H9 (cell line): ENCODE data around the gene YWHAH. TPM values are rescaled to one million over a fixed set of nuclear protein-coding genes. Genes with fewer than 3 reads are reported as not detected.

ENCODE experiments used
- DNase-seq: peaks from one replicate; pipeline ENCODE4 v3.0.0-alpha.2; 2017
- H2AFZ ChIP-seq: one replicate; pipeline ENCODE4 v1.6.1; 2013; ENCODE audit warnings: mild to moderate bottlenecking, low read length, control low read depth, moderate library complexity
- H2AK5ac ChIP-seq: 2 replicates; pipeline ENCODE4 v1.6.1; 2013; ENCODE audit warnings: low read length, control low read depth, mixed read lengths; ENCODE audit not compliant: insufficient read length
- H2BK120ac ChIP-seq: one replicate; pipeline ENCODE4 v1.6.1; 2013; ENCODE audit warnings: low read depth, mild to moderate bottlenecking, low read length, control low read depth, inconsistent platforms; ENCODE audit not compliant: poor library complexity, severe bottlenecking
- H2BK12ac ChIP-seq: 2 replicates; pipeline ENCODE4 v1.6.1; 2013; ENCODE audit warnings: low read length, control low read depth, mixed read lengths, low read depth; ENCODE audit not compliant: insufficient read length
- H2BK15ac ChIP-seq: 2 replicates; pipeline ENCODE4 v1.6.1; 2013; ENCODE audit warnings: low read depth, low read length, control low read depth
- H2BK20ac ChIP-seq: one replicate; pipeline ENCODE4 v1.6.1; 2013; ENCODE audit warnings: low read depth, mild to moderate bottlenecking, low read length, control low read depth, inconsistent platforms; ENCODE audit not compliant: poor library complexity, severe bottlenecking
- H2BK5ac ChIP-seq: 2 replicates; pipeline ENCODE4 v1.6.1; 2013; ENCODE audit warnings: low read length, control low read depth, mixed read lengths; ENCODE audit not compliant: insufficient read length
- H3K14ac ChIP-seq: 2 replicates; pipeline ENCODE4 v1.6.1; 2013; ENCODE audit warnings: low read length, control low read depth; ENCODE audit not compliant: insufficient read depth
- H3K18ac ChIP-seq: 2 replicates; pipeline ENCODE4 v1.6.1; 2013; ENCODE audit warnings: low read depth, mild to moderate bottlenecking, mixed read lengths, low read length, control low read depth; ENCODE audit not compliant: insufficient read length
- H3K23ac ChIP-seq: 2 replicates; pipeline ENCODE4 v1.6.1; 2013; ENCODE audit warnings: low read length, control low read depth, mixed read lengths, low read depth; ENCODE audit not compliant: insufficient read length
- H3K23me2 ChIP-seq: 2 replicates; pipeline ENCODE4 v1.6.1; 2013; ENCODE audit warnings: low read depth, mild to moderate bottlenecking, mixed read lengths, low read length, control low read depth; ENCODE audit not compliant: insufficient read length, poor library complexity, severe bottlenecking
- H3K27ac ChIP-seq: 2 replicates; pipeline ENCODE4 v1.5.1; 2013; ENCODE audit warnings: low read length, control low read depth, mixed read lengths, low read depth; ENCODE audit not compliant: insufficient read length
- H3K27me3 ChIP-seq: 2 replicates; pipeline ENCODE4 v1.6.1; 2013; ENCODE audit warnings: low read length, control low read depth, inconsistent platforms; ENCODE audit not compliant: insufficient read depth
- H3K4ac ChIP-seq: 2 replicates; pipeline ENCODE4 v1.6.1; 2013; ENCODE audit warnings: low read depth, mild to moderate bottlenecking, control low read depth, inconsistent platforms, low read length, moderate library complexity
- H3K4me1 ChIP-seq: 2 replicates; pipeline ENCODE4 v1.6.1; 2013; ENCODE audit warnings: low read length, control low read depth, inconsistent platforms; ENCODE audit not compliant: insufficient read depth
- H3K4me2 ChIP-seq: 2 replicates; pipeline ENCODE4 v1.6.1; 2013; ENCODE audit warnings: low read length, control low read depth, mixed read lengths; ENCODE audit not compliant: insufficient read length, insufficient read depth
- H3K56ac ChIP-seq: 2 replicates; pipeline ENCODE4 v1.6.1; 2013; ENCODE audit warnings: low read depth, mild to moderate bottlenecking, mixed read lengths, low read length, control low read depth; ENCODE audit not compliant: insufficient read length
- H3K79me1 ChIP-seq: 2 replicates; pipeline ENCODE4 v1.6.1; 2013; ENCODE audit warnings: low read depth, mild to moderate bottlenecking, moderate library complexity, low read length, control low read depth, inconsistent platforms; ENCODE audit not compliant: insufficient read depth, poor library complexity, severe bottlenecking
- H3K79me2 ChIP-seq: 2 replicates; pipeline ENCODE4 v1.6.1; 2013; ENCODE audit warnings: low read length, control low read depth, inconsistent platforms; ENCODE audit not compliant: insufficient read depth
- H3K9ac ChIP-seq: 2 replicates; pipeline ENCODE4 v1.6.1; 2013; ENCODE audit warnings: low read length, control low read depth, mixed read lengths; ENCODE audit not compliant: insufficient read length; ENCODE audit errors: extremely low read depth
- H3K9me3 ChIP-seq: one replicate; pipeline ENCODE4 v1.6.1; 2013; ENCODE audit warnings: low read depth, low read length, inconsistent platforms; ENCODE audit not compliant: control insufficient read depth
- H3T11ph ChIP-seq: one replicate; pipeline ENCODE4 v1.6.1; 2013; ENCODE audit warnings: mild to moderate bottlenecking, low read length, control low read depth, inconsistent platforms
- H4K20me1 ChIP-seq: one replicate; pipeline ENCODE4 v1.6.1; 2013; ENCODE audit not compliant: control insufficient read depth, insufficient read length, insufficient read depth
- H4K5ac ChIP-seq: 2 replicates; pipeline ENCODE4 v1.6.1; 2013; ENCODE audit warnings: low read depth, mild to moderate bottlenecking, mixed read lengths, low read length, control low read depth; ENCODE audit not compliant: insufficient read length
- H4K8ac ChIP-seq: replicated peaks from 2 replicates; pipeline ENCODE4 v1.6.1; 2013; ENCODE audit warnings: low read length, control low read depth, mixed read lengths, low read depth; ENCODE audit not compliant: insufficient read length
- H4K91ac ChIP-seq: 2 replicates; pipeline ENCODE4 v1.6.1; 2013; ENCODE audit warnings: low read depth, mild to moderate bottlenecking, moderate library complexity, mixed read lengths, low read length, control low read depth; ENCODE audit not compliant: insufficient read length
- H3K27ac Mint-ChIP-seq, 3 experiments: 2 replicates in 2 of 3; 3 replicates in 1 of 3; pipeline ENCODE4 v1.8.0; 2020 to 2021; ENCODE audit warnings: mixed read lengths in 3 of 3, mild to moderate bottlenecking in 1 of 3, moderate library complexity in 1 of 3
- H3K27me3 Mint-ChIP-seq: 2 replicates; pipeline ENCODE4 v1.8.0; 2021; ENCODE audit warnings: low read depth, mild to moderate bottlenecking, moderate library complexity, mixed read lengths
- H3K36me3 Mint-ChIP-seq, 3 experiments: 2 replicates in 2 of 3; 3 replicates in 1 of 3; pipeline ENCODE4 v1.8.0; 2020 to 2021; ENCODE audit warnings: low read depth in 3 of 3, mixed read lengths in 3 of 3; ENCODE audit not compliant: insufficient read depth in 1 of 3
- H3K4me1 Mint-ChIP-seq, 2 experiments: 2 replicates each; pipeline ENCODE4 v1.8.0; 2020; ENCODE audit warnings: mixed read lengths in 2 of 2
- H3K4me3 Mint-ChIP-seq, 2 experiments: 2 replicates in 1 of 2; 3 replicates in 1 of 2; pipeline ENCODE4 v1.8.0; 2020 to 2021; ENCODE audit warnings: mild to moderate bottlenecking in 2 of 2, mixed read lengths in 2 of 2, moderate library complexity in 1 of 2
- H3K9me3 Mint-ChIP-seq, 2 experiments: 2 replicates in 1 of 2; 3 replicates in 1 of 2; pipeline ENCODE4 v1.8.0; 2020; ENCODE audit warnings: mild to moderate bottlenecking in 2 of 2, mixed read lengths in 2 of 2, moderate library complexity in 1 of 2
- WGBS: extraction: QIAGEN DNeasy Blood & Tissue Kit; methylation state at CpG from one replicate; pipeline ENCODE4 v1.1.7; 2013; ENCODE audit warnings: missing lambda C conversion rate, low lambda C conversion rate, mixed read lengths; ENCODE audit not compliant: insufficient read length; ENCODE audit errors: extremely low coverage; 5-methylcytosine and 5-hydroxymethylcytosine counted together
- total RNA-seq: library from RNA; stranded (reverse); gene quantifications from 2 replicates; pipeline ENCODE4 v1.2.1, GENCODE V29; 2021
- TF ChIP-seq, protein P1 (sequence below): fragments of 200-600 bp; sonication (generic); conservative IDR thresholded peaks from 3 replicates; pipeline ENCODE4 v1.8.0; 2021; ENCODE audit warnings: antibody characterized with exemption, mild to moderate bottlenecking

Gene YWHAH
- total RNA-seq, 1 experiment from 2014 or later: 250 TPM

GRCh38 chr22:31921106-31921505, 23.2 kb upstream of the YWHAH start:
- H2BK120ac ChIP-seq: no peak overlapping the region
- H3K79me2 ChIP-seq: no peaks in the 10 kb centered on the region
- no peak overlapping the region for H2BK20ac ChIP-seq
- no peaks in the 10 kb centered on the region; a peak in 1 of 7 replicates for H3K36me3 Mint-ChIP-seq
- no peak overlapping the region for H4K5ac ChIP-seq
- no CpG with 5 or more reads among the region's 3 CpGs for WGBS
- H3K56ac ChIP-seq: no peak overlapping the region
- H3K4me1 ChIP-seq: no peaks in the 10 kb centered on the region
- no peaks in the 10 kb centered on the region for H3K23me2 ChIP-seq
- no peak overlapping the region for H3K14ac ChIP-seq
- H2BK5ac ChIP-seq: no peak overlapping the region
- no peak overlapping the region for H4K91ac ChIP-seq
- H3K27me3 Mint-ChIP-seq: peaks cover 5% of the 10 kb centered on the region
- no peak overlapping the region for H3K4me2 ChIP-seq
- no peaks in the 10 kb centered on the region for H3K9me3 ChIP-seq
- H3K4ac ChIP-seq: no peak overlapping the region
- H3K23ac ChIP-seq: no peak overlapping the region
- H4K8ac ChIP-seq: no peak overlapping the region
- no peak overlapping the region for H3K4me3 Mint-ChIP-seq
- no peaks in the 10 kb centered on the region for H4K20me1 ChIP-seq
- H2BK12ac ChIP-seq: no peak overlapping the region
- H3K9me3 Mint-ChIP-seq: no peaks in the 10 kb centered on the region
- no peak overlapping the region for H2AFZ ChIP-seq
- TF ChIP-seq, protein P1, sequence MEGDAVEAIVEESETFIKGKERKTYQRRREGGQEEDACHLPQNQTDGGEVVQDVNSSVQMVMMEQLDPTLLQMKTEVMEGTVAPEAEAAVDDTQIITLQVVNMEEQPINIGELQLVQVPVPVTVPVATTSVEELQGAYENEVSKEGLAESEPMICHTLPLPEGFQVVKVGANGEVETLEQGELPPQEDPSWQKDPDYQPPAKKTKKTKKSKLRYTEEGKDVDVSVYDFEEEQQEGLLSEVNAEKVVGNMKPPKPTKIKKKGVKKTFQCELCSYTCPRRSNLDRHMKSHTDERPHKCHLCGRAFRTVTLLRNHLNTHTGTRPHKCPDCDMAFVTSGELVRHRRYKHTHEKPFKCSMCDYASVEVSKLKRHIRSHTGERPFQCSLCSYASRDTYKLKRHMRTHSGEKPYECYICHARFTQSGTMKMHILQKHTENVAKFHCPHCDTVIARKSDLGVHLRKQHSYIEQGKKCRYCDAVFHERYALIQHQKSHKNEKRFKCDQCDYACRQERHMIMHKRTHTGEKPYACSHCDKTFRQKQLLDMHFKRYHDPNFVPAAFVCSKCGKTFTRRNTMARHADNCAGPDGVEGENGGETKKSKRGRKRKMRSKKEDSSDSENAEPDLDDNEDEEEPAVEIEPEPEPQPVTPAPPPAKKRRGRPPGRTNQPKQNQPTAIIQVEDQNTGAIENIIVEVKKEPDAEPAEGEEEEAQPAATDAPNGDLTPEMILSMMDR: no peak
- no peak overlapping the region for H2BK15ac ChIP-seq
- H3K79me1 ChIP-seq: no peaks in the 10 kb centered on the region
- H3T11ph ChIP-seq: no peak overlapping the region
- no peak overlapping the region for H3K27ac ChIP-seq
- H3K27ac Mint-ChIP-seq: no peak overlapping the region
- H3K18ac ChIP-seq: no peak overlapping the region
- no peak overlapping the region for H2AK5ac ChIP-seq
- no peaks in the 10 kb centered on the region for H3K27me3 ChIP-seq
- no peak overlapping the region for H3K9ac ChIP-seq
- DNase-seq: no peak
- peaks cover 2 to 4% of the 10 kb centered on the region in 2 experiments; a peak in 1 of 4 replicates for H3K4me1 Mint-ChIP-seq
